ENCODE measurements around the gene MAP7D1.
A peak's percentile ranks its signal among the peaks of the same experiment; 100 is the strongest.

MAP7D1 gene

GRCh38 chr1:36155408-36156328 is at the start of gene MAP7D1:
MAP7D1 (plus strand) TSS chr1:36156160; CDS start chr1:36156418, 258 bp downstream.
- peak; percentile 92 for DNase-seq (ENCODE audit: low read depth)

- DNase-seq (ENCODE audit: low read depth): no peak
Observed at GRCh38 chr1:36106269-36106668, 49.7 kb upstream of the MAP7D1 start.

GRCh38 chr1:36107394-36107793 is 48.6 kb upstream of the MAP7D1 start:
- DNase-seq (ENCODE audit: low read depth): no peak

- peak; percentile 83 for DNase-seq (ENCODE audit: low read depth)
Observed at GRCh38 chr1:36108314-36108713, 47.6 kb upstream of the MAP7D1 start.

GRCh38 chr1:36109041-36109679 is 46.8 kb upstream of the MAP7D1 start:
- peak; percentile 92 for DNase-seq (ENCODE audit: low read depth)

GRCh38 chr1:36111151-36111550 is 44.8 kb upstream of the MAP7D1 start:
- no peak for DNase-seq (ENCODE audit: low read depth)

- DNase-seq (ENCODE audit: low read depth): no peak
Observed at GRCh38 chr1:36112823-36113222, 43.1 kb upstream of the MAP7D1 start.

GRCh38 chr1:36114371-36114770 is 41.6 kb upstream of the MAP7D1 start:
- DNase-seq (ENCODE audit: low read depth): no peak

GRCh38 chr1:36115200-36115669 is 40.7 kb upstream of the MAP7D1 start:
- DNase-seq (ENCODE audit: low read depth): peak; percentile 80

- DNase-seq (ENCODE audit: low read depth): peak; percentile 37
Observed at GRCh38 chr1:36115931-36116330, 40.0 kb upstream of the MAP7D1 start.

- no peak for DNase-seq (ENCODE audit: low read depth)
Observed at GRCh38 chr1:36116901-36117300, 39.1 kb upstream of the MAP7D1 start.

GRCh38 chr1:36118447-36119204 is 37.3 kb upstream of the MAP7D1 start:
- DNase-seq (ENCODE audit: low read depth): no peak

GRCh38 chr1:36119456-36119855 is 36.5 kb upstream of the MAP7D1 start:
- no peak for DNase-seq (ENCODE audit: low read depth)

GRCh38 chr1:36122062-36123030 is 33.6 kb upstream of the MAP7D1 start:
- no peak for DNase-seq (ENCODE audit: low read depth)

- no peak for DNase-seq (ENCODE audit: low read depth)
Observed at GRCh38 chr1:36123356-36123755, 32.6 kb upstream of the MAP7D1 start.

GRCh38 chr1:36124404-36125128 is 31.4 kb upstream of the MAP7D1 start:
- DNase-seq (ENCODE audit: low read depth): no peak

GRCh38 chr1:36125129-36125991 is 30.6 kb upstream of the MAP7D1 start, which contains the start of gene COL8A2:
COL8A2 (minus strand) TSS chr1:36125222; CDS start chr1:36100242, 24,980 bp downstream.
- DNase-seq (ENCODE audit: low read depth): no peak

GRCh38 chr1:36126005-36126716 is 29.8 kb upstream of the MAP7D1 start:
- no peak for DNase-seq (ENCODE audit: low read depth)

All from ELR (cell line).